Heart left ventricle (tissue), 16 donors: ENCODE results near the gene FBXO42. TPM values are rescaled to one million over a fixed set of nuclear protein-coding genes. Genes with fewer than 3 reads are reported as not detected.
"Not testable (repeated sequence)": the region's sequence is repeated elsewhere in the genome, so short reads cannot be mapped to it uniquely, and the experiment has no call there.

Experiments
- ATAC-seq, 4 donors: fragments of 200-7000 bp; cut with Tn5 transposase; one replicate each; pipeline ENCODE4 v1.9.1; 2020 to 2022; ENCODE audit warnings: moderate library complexity in 4 of 4, mild to moderate bottlenecking in 3 of 4, moderate number of reproducible peaks in 1 of 4
- DNase-seq, 5 donors: peaks; one replicate each; pipeline ENCODE4 v3.0.0-alpha.2; 2020
- H3K27ac ChIP-seq, 12 donors: fragments of 200-600 bp; sonication (generic) in 4 of 12; one replicate each; pipeline versions ENCODE4 v1.5.0 to v1.8.0; 2016 to 2022; ENCODE audit warnings: mild to moderate bottlenecking in 2 of 12
- H3K27me3 ChIP-seq, 9 donors: fragments of 200-600 bp; sonication (generic) in 2 of 9; one replicate each; pipeline versions ENCODE4 v1.5.1 to v1.8.0; 2016 to 2022; ENCODE audit warnings: mild to moderate bottlenecking in 3 of 9
- H3K36me3 ChIP-seq, 9 donors: fragments of 200-600 bp; sonication (generic) in 2 of 9; one replicate each; pipeline versions ENCODE4 v1.5.0 to v1.8.0; 2018 to 2022; ENCODE audit warnings: mild to moderate bottlenecking in 2 of 9
- H3K4me1 ChIP-seq, 12 donors: fragments of 200-600 bp; sonication (generic) in 4 of 12; one replicate each; pipeline versions ENCODE4 v1.5.0 to v1.8.0; 2016 to 2022; ENCODE audit warnings: mild to moderate bottlenecking in 3 of 12
- H3K4me3 ChIP-seq, 12 donors: fragments of 200-600 bp; sonication (generic) in 4 of 12; one replicate each; pipeline versions ENCODE4 v1.5.0 to v1.8.0; 2017 to 2022; ENCODE audit warnings: mild to moderate bottlenecking in 9 of 12, moderate library complexity in 4 of 12
- H3K9me3 ChIP-seq, 12 donors: fragments of 200-600 bp; sonication (generic) in 4 of 12; one replicate each; pipeline versions ENCODE4 v1.5.0 to v1.8.0; 2016 to 2022; ENCODE audit warnings: mild to moderate bottlenecking in 1 of 12
- CTCF ChIP-seq, 12 donors: fragments of 200-600 bp; sonication (generic) in 4 of 12; IDR thresholded peaks; one replicate each; pipeline versions ENCODE4 v1.5.0 to v1.8.0; 2018 to 2022; ENCODE audit warnings: antibody characterized with exemption in 12 of 12, mild to moderate bottlenecking in 5 of 12
- POLR2A ChIP-seq, 2 donors: fragments of 450-650 bp; IDR thresholded peaks; one replicate each; pipeline ENCODE4 v1.6.1; 2017; ENCODE audit warnings: antibody characterized with exemption in 2 of 2, mild to moderate bottlenecking in 2 of 2, moderate library complexity in 2 of 2
- WGBS, 4 donors: extraction: QIAGEN DNeasy Blood & Tissue Kit in 2 of 4; methylation state at CpG; one replicate each; pipeline versions ENCODE4 v1.1.5 to v1.1.7; 2013 to 2018; 5-methylcytosine and 5-hydroxymethylcytosine counted together
- intact Hi-C, 10 donors: fragments of 100-400 bp; cut with DNase I; formaldehyde crosslinking; loops; one replicate each; pipeline versions ENCODE4 v1.11.1 to v1.14.2; 2022
- polyA plus RNA-seq, 2 donors: library from polyadenylated mRNA; stranded (reverse); fragments of 200-250 nt; gene quantifications; one replicate each; pipeline ENCODE4 v1.2.3, GENCODE V29; 2013
- total RNA-seq, 9 donors: library from RNA; depleted of rRNA in 2 of 9; stranded (reverse); fragments of >200 nt in 2 of 9; fragmentation: NEBNext Ultra II Directional in 3 of 9; extraction: Animal tissue kit (Norgen Biotek cat#: 25700) in 3 of 9; gene quantifications; one replicate each; pipeline versions ENCODE4 v1.1.0 to v1.2.4, GENCODE V29; 2016 to 2023
- donor health status: ischemic (EF 13 %, LVEDD 7.1; RV severe dilation, severe dysfunction).
- donor health status: healthy with polysubstance abuse.
- donor health status: DM: no; HTN: yes; CAD: no.
- donor health status: DM: no; HTN: no; CAD: no.
- donor health status: ischemic (EF 25% LVEDD 6.9; RV normal size, moderate dysfunction).
- donor health status: ischemic (EF 25% LVEDD 5.7; RV mildly dilated, moderate dysfunction).
- donor health status: healthy.
- donor health status: DM: yes; HTN: yes; CAD: no.
- donor health status: ischemic (EF 35%, LVEDD 5.7; RV mildly dilated, moderate dysfunction).
- donor health status: nonischemic (EF 11% LVEDD 7.7; RV severe dilation, severe dysfunction).
- donor health status: DM: yes; HTN: yes; CAD: no.
- donor health status: PGD.
- donor health status: ischemic (EF 29% LVEDD 5.4; RV normal size, mild dysfunction).
- donor health status: nonischemic (EF 23%, LVEDD 6.1; RV moderate dilation, normal function).

The FBXO42 gene
- total and polyA plus RNA-seq, 11 donors = 11.0 to 44.4 (median 20.1) TPM

GRCh38 chr1:16262067-16262466 is 90.2 kb downstream of the FBXO42 start:
- ATAC-seq = no peak
- Histone ChIP-seq H3K4me3 (no peak overlapping the region), H3K4me1 (peaks cover 0 to 38% (median 16%) of the 10 kb centered on the region in 12 donors), H3K27ac (no peak overlapping the region), H3K27me3 (no peaks in the 10 kb centered on the region), H3K9me3 (no peaks in the 10 kb centered on the region), H3K36me3 (peaks cover 0 to 6% (median 0%) of the 10 kb centered on the region in 9 donors)
- no peak for TF ChIP-seq POLR2A (IDR thresholded peaks at IDR 0.05)
- no peak for TF ChIP-seq CTCF (IDR thresholded peaks at IDR 0.05)
- 95 to 100% (median 97%) methylated on average over 1 of the region's 1 CpG for WGBS, 4 donors
- intact Hi-C loops = no loop called here
- DNase-seq = no peak

GRCh38 chr1:16260814-16261213 is 91.5 kb downstream of the FBXO42 start:
- Histone ChIP-seq H3K27me3 (no peaks in the 10 kb centered on the region), H3K27ac (no peak overlapping the region), H3K4me3 (no peak overlapping the region), H3K36me3 (peaks cover 0 to 15% (median 6%) of the 10 kb centered on the region in 9 donors), H3K4me1 (peaks cover 0 to 29% (median 6%) of the 10 kb centered on the region in 12 donors), H3K9me3 (no peaks in the 10 kb centered on the region)
- no peak for TF ChIP-seq CTCF (IDR thresholded peaks at IDR 0.05)
- no peak for TF ChIP-seq POLR2A (IDR thresholded peaks at IDR 0.05)
- DNase-seq = no peak
- intact Hi-C loops = no loop called here
- ATAC-seq = no peak
- WGBS, 4 donors = 50 to 72% (median 63%) methylated on average over 1 of the region's 1 CpG

- no peaks in the 10 kb centered on the region for H3K27me3 ChIP-seq
- 96 to 98% (median 97%) methylated on average over 9 of the region's 9 CpGs for WGBS, 4 donors
- ATAC-seq = no peak
- no peaks in the 10 kb centered on the region for H3K9me3 ChIP-seq
- no peak overlapping the region for H3K4me3 ChIP-seq
- peaks cover 0 to 36% (median 22%) of the 10 kb centered on the region in 9 donors for H3K36me3 ChIP-seq
- intact Hi-C loops = no loop called here
- H3K27ac ChIP-seq = no peak overlapping the region
- no peak for DNase-seq
- TF ChIP-seq CTCF (IDR thresholded peaks at IDR 0.05) = no peak
- no peak for TF ChIP-seq POLR2A (IDR thresholded peaks at IDR 0.05)
- peaks cover 0 to 28% (median 14%) of the 10 kb centered on the region in 12 donors for H3K4me1 ChIP-seq
Observed at GRCh38 chr1:16258591-16259135, 93.6 kb downstream of the FBXO42 start.

- no peaks in the 10 kb centered on the region for H3K9me3 ChIP-seq
- DNase-seq (no peak), ATAC-seq (no peak)
- H3K4me1 ChIP-seq = peaks cover 0 to 33% (median 15%) of the 10 kb centered on the region in 12 donors
- H3K27me3 ChIP-seq = no peaks in the 10 kb centered on the region
- TF ChIP-seq POLR2A (IDR thresholded peaks at IDR 0.05) (no peak), CTCF (IDR thresholded peaks at IDR 0.05) (no peak)
- WGBS, 4 donors = 93 to 97% (median 94%) methylated on average over 3 of the region's 3 CpGs
- H3K4me3 ChIP-seq = no peak overlapping the region
- intact Hi-C loops = no loop called here
- no peak overlapping the region for H3K27ac ChIP-seq
- H3K36me3 ChIP-seq = peaks cover 0 to 43% (median 28%) of the 10 kb centered on the region in 9 donors
Observed at GRCh38 chr1:16257968-16258367, 94.3 kb downstream of the FBXO42 start.

- Histone ChIP-seq H3K36me3 (peaks cover 0 to 47% (median 33%) of the 10 kb centered on the region in 9 donors), H3K4me1 (peaks cover 0 to 33% (median 15%) of the 10 kb centered on the region in 12 donors)
- WGBS, 4 donors = 94 to 98% (median 96%) methylated on average over 3 of the region's 3 CpGs
- DNase-seq, H3K4me3 ChIP-seq, H3K27ac ChIP-seq, H3K9me3 ChIP-seq, intact Hi-C loops, H3K27me3 ChIP-seq, ATAC-seq: not testable (repeated sequence)
Observed at GRCh38 chr1:16257556-16257955, 94.7 kb downstream of the FBXO42 start.
